CD4-positive, alpha-beta T cell treated with Interleukin-17A for 1 hour (primary cell): ENCODE measurements around the gene ARHGEF1.
"Not testable (repeated sequence)": the region's sequence is repeated elsewhere in the genome, so short reads cannot be mapped to it uniquely, and the experiment has no call there.

Experiments used
- DNase-seq: peaks from one replicate; pipeline ENCODE4 v3.0.0-alpha.2; 2020

Gene ARHGEF1

GRCh38 chr19:41906271-41906670 lies 23.3 kb downstream of the ARHGEF1 start:
- DNase-seq, result no peak

- no peak for DNase-seq
These were observed 24.1 kb downstream of the ARHGEF1 start for GRCh38 chr19:41906916-41907680.

GRCh38 chr19:41907994-41908615 lies 25.1 kb downstream of the ARHGEF1 start:
- DNase-seq, result no peak

- no peak for DNase-seq
These were observed 25.9 kb downstream of the ARHGEF1 start for GRCh38 chr19:41908724-41909464.

GRCh38 chr19:41909706-41910105 lies 26.7 kb downstream of the ARHGEF1 start:
- no peak for DNase-seq

GRCh38 chr19:41910240-41910991 lies 27.4 kb downstream of the ARHGEF1 start:
- no peak for DNase-seq

GRCh38 chr19:41910992-41911888 lies 28.3 kb downstream of the ARHGEF1 start:
- DNase-seq, result no peak

- no peak for DNase-seq
These were observed 29.1 kb downstream of the ARHGEF1 start for GRCh38 chr19:41911889-41912731.

- DNase-seq, result no peak
These were observed 30.0 kb downstream of the ARHGEF1 start for GRCh38 chr19:41912899-41913537.

- no peak for DNase-seq
These were observed 30.8 kb downstream of the ARHGEF1 start for GRCh38 chr19:41913538-41914423.

- not testable (repeated sequence) for DNase-seq
These were observed 31.4 kb downstream of the ARHGEF1 start for GRCh38 chr19:41914424-41914834.

GRCh38 chr19:41915021-41915775 lies 32.2 kb downstream of the ARHGEF1 start:
- DNase-seq, result no peak

- DNase-seq, result peak; percentile 25
These were observed 32.9 kb downstream of the ARHGEF1 start for GRCh38 chr19:41915776-41916414.

- DNase-seq, result no peak
These were observed 34.7 kb downstream of the ARHGEF1 start for GRCh38 chr19:41917676-41918075.

- DNase-seq, result no peak
These were observed 35.1 kb downstream of the ARHGEF1 start for GRCh38 chr19:41918095-41918494.

GRCh38 chr19:41918653-41919244 lies 35.8 kb downstream of the ARHGEF1 start:
- no peak for DNase-seq

- no peak for DNase-seq
These were observed 37.1 kb downstream of the ARHGEF1 start for GRCh38 chr19:41919948-41920712.
